ENCODE measurements around the gene MSMO1. TPM values are rescaled to one million over a fixed set of nuclear protein-coding genes. Genes with fewer than 3 reads are reported as not detected.
"Not testable (repeated sequence)": the region's sequence is repeated elsewhere in the genome, so short reads cannot be mapped to it uniquely, and the experiment has no call there.

Gene MSMO1
- total and polyA plus RNA-seq, 9 donors = 16.7 to 199 (median 25.7) TPM

GRCh38 chr4:165335163-165335703, 7.8 kb downstream of the MSMO1 start:
- Histone ChIP-seq H3K4me3 (no peak overlapping the region), H3K36me3 (no peaks in the 10 kb centered on the region), H3K4me1 (ENCODE audit: insufficient read depth) (peaks cover 9% of the 10 kb centered on the region), H3K27ac (no peak overlapping the region), H3K9me3 (no peaks in the 10 kb centered on the region), H3K27me3 (no peaks in the 10 kb centered on the region)
- WGBS, 3 donors = 69 to 78% (median 73%) methylated on average over 3 of the region's 3 CpGs
- intact Hi-C loops (cut with DNase I) = no loop called here
- DNase-seq = no peak
- no peak for TF ChIP-seq EP300 (IDR thresholded peaks at IDR 0.05)
- TF ChIP-seq POLR2A (IDR thresholded peaks at IDR 0.05) = no peak
- TF ChIP-seq CTCF (IDR thresholded peaks at IDR 0.05) = no peak

- DNase-seq = no peak
- no peaks in the 10 kb centered on the region for H3K9me3 ChIP-seq
- H3K27ac ChIP-seq = no peak overlapping the region
- H3K27me3 ChIP-seq = no peaks in the 10 kb centered on the region
- no peak for TF ChIP-seq CTCF (IDR thresholded peaks at IDR 0.05)
- peaks cover 1% of the 10 kb centered on the region for H3K4me1 ChIP-seq (ENCODE audit: insufficient read depth)
- no peak overlapping the region for H3K4me3 ChIP-seq
- intact Hi-C loops (cut with DNase I) = no loop called here
- 92 to 95% (median 93%) methylated on average over 6 of the region's 6 CpGs for WGBS, 3 donors
- no peaks in the 10 kb centered on the region for H3K36me3 ChIP-seq
These were observed 9.3 kb downstream of the MSMO1 start for GRCh38 chr4:165336743-165337142.

GRCh38 chr4:165342340-165342739, 14.9 kb downstream of the MSMO1 start:
- H3K9me3 ChIP-seq; H3K4me3 ChIP-seq; H3K36me3 ChIP-seq; H3K4me1 ChIP-seq (ENCODE audit: insufficient read depth); H3K27me3 ChIP-seq; intact Hi-C loops (cut with DNase I); DNase-seq; H3K27ac ChIP-seq: not testable (repeated sequence)
- WGBS, 3 donors = 93 to 97% (median 94%) methylated on average over 5 of the region's 5 CpGs

GRCh38 chr4:165343353-165344191, 16.1 kb downstream of the MSMO1 start:
- Histone ChIP-seq H3K4me3 (no peak overlapping the region), H3K36me3 (no peaks in the 10 kb centered on the region), H3K27ac (no peak overlapping the region), H3K9me3 (no peaks in the 10 kb centered on the region), H3K4me1 (ENCODE audit: insufficient read depth) (no peaks in the 10 kb centered on the region), H3K27me3 (no peaks in the 10 kb centered on the region)
- no peak for TF ChIP-seq CTCF (IDR thresholded peaks at IDR 0.05)
- TF ChIP-seq POLR2A (IDR thresholded peaks at IDR 0.05) = no peak
- TF ChIP-seq EP300 (IDR thresholded peaks at IDR 0.05) = no peak
- intact Hi-C loops (cut with DNase I) = no loop called here
- WGBS, 3 donors = 61 to 76% (median 73%) methylated on average over 13 of the region's 13 CpGs
- no peak for DNase-seq
